SH-SY5Y (cell line): ENCODE measurements around the gene GPATCH2L.
A peak's percentile ranks its signal among the peaks of the same experiment; 100 is the strongest.

Source experiments
- GATA2 ChIP-seq: IDR thresholded peaks from 2 replicates; pipeline ENCODE4 v1.6.1; 2011; ENCODE audit warnings: mild to moderate bottlenecking, low read depth, low read length
- GATA3 ChIP-seq: IDR thresholded peaks from 2 replicates; pipeline ENCODE4 v1.6.1; 2011; ENCODE audit warnings: low read depth, mild to moderate bottlenecking, low read length, moderate library complexity

The GPATCH2L gene

DNA sequence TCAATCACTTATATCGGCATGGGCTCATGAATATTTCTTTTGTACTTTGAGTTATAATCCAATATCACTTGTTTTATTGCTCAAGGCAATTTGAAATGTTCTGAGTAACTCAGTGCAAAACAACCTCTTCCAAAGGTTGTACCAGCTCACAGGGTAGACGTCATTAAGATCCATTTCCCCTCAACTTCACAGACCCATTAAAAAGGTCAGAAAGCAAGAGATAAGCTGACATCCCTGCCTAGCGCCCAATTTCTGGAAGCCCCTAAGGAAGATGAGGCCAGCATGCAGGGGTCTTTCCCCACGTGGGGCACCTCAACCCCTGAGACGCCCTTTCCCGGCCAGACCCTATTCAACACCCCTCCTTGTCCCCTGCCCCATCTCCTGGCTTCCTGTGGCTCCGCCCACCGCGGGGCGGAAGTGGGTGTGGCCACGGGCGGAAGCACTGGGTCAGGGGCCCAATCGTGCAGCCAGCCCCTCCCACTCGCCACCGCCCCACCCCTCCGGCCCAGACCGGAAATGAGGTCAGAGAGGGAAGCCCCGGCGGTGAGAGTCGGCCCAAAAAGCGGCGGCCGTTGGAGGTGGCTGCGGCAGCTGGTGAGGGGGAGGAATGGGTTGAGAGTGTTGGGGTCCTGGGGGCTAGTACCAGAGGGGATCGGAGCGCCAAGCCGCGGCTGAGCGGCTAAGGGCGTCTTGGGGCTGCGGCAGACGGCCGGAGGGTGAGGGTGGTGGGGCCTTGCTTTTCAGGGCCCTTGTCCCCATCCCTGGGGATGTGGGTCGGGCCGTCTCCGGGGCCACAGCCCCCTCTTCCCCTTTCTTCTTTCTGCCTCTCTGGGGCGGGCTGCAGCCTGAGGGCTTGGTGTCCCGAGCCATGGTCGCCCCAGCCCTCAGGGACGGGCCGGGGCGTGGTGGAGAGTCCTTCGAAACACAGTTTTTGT, at the start of gene GPATCH2L:
TSS of gene GPATCH2L (plus strand) at position 525 of the 935 bp plus-strand sequence. CDS start 2,442 bp downstream, outside the sequence.
- no peak for TF ChIP-seq GATA3
- no peak for TF ChIP-seq GATA2

DNA sequence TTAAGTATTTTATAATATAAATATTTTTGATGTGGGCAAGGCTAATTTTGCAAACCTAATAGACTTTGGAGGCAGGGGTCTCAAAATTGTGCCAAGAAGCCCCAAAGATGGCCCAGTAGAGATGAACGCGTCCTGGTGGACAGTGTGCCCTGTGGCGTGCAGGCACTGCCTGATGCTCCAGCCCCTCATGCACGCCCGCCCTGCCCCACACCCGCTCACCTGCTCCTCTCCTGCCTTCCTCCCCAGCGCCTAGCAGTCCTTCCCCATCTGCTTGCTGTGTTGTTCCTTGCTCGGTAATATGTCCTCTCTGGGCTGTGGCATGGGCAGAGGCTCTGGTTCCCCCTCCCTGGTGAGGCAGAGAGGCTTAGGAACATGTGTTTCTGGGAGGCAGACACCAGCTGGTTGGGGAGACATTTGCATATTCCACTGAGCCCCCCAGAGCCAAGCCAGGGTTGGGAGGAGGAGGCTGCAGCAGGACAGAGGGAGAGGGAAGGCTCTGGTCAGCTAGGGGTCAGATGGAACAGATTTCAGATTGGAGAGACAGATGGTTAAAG, 46.8 kb upstream of the GPATCH2L start:
- no peak for TF ChIP-seq GATA3
- TF ChIP-seq GATA2, result no peak

GRCh38 chr14:76106188-76106587, 45.5 kb upstream of the GPATCH2L start:
- no peak for TF ChIP-seq GATA2
- no peak for TF ChIP-seq GATA3

- no peak for TF ChIP-seq GATA3
Measured at GRCh38 chr14:76109087-76109880, 42.4 kb upstream of the GPATCH2L start.

- TF ChIP-seq GATA3 (no peak), GATA2 (no peak)
Measured at GRCh38 chr14:76112889-76113624, 38.7 kb upstream of the GPATCH2L start.

- no peak for TF ChIP-seq GATA3
- TF ChIP-seq GATA2, result no peak
Measured at GRCh38 chr14:76113691-76114090, 38.0 kb upstream of the GPATCH2L start.

GRCh38 chr14:76115010-76115422, 36.7 kb upstream of the GPATCH2L start:
- TF ChIP-seq GATA3 (no peak), GATA2 (no peak)

DNA sequence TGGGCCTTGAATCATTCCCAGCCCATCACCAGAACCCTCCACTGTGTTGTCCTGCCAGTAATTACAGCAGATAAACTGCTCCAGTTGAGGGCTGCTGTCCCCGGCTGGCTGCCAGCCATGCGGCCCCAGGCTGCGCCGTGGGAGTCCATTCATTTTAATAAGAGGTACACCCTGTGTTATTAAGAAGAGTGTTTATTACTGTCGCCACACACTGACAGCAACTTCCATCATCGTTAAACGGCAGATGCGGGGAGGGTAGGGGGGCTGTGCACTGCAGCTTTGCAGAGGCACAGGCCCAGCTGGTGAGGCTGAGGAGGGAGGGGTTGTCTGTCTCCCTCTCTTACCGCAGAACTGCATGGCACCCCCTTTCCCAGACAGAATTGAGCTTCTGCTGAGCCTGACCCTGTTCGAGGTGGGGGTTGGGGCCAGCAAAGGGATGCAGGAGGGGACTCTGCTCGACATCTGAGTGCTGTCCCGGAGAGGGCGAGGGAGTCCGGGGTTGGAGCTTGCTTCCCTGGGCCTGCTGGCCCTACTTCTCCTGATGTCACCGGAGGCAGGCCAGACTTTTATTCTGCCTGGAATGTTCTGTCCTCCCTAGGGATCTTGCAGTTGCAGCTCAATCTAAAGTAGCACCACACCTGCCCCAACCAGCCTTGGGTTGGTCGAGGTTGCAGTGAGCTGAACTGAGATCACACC, 33.8 kb upstream of the GPATCH2L start:
- peak; percentile 76 for TF ChIP-seq GATA2
- TF ChIP-seq GATA3, result no peak

DNA sequence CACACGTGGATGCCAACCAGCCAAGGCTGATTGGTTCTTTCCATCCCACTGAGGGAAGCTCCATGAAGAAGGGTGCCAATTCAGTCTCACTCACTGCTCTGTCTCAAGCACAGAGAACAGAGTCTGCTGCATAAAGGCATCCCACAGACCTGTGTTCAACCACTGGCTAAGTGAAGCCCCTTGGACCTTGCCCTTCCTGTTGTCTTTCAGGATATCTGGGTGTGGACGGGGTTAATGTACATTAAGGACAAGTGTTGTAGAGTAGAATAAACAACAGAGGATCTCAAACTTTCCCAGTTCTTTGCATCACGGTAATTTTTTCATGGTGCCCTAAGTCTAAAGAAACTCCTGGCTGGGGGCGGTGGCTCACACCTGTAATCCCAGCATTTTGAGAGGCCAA, 33.1 kb upstream of the GPATCH2L start:
- TF ChIP-seq GATA3 (no peak), GATA2 (no peak)

DNA sequence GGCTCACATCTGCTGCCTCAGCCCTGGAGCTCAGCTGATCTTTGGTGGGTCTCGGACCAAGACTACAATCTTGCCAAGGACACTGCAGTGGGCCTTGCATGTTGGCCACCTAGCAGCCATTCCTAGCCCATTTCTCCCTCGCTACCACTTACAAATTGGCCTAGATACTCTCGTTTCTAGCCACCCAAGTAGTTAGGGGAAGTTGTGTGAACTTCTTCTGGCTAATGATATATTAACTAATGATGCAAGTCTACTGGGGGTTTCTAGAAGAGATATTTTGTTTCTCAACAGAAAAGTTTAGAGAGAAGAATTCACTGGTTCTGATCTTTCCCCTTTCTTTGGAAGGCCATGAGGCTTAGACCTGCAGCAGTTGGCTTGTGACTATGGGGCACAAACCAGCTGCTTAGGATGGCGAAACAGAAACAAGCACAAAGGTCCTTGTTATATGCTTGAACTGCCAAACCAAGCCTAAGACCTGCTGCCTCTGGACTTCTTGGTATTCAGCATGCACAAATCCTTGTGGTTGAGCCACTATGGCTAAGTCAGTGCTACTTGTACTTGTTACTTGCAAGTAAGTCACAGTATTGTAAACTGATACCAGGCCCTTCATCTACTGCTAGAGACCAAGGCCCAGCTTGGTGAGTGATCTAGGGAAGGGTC, 30.5 kb upstream of the GPATCH2L start:
- TF ChIP-seq GATA2, result no peak
- TF ChIP-seq GATA3, result no peak

DNA sequence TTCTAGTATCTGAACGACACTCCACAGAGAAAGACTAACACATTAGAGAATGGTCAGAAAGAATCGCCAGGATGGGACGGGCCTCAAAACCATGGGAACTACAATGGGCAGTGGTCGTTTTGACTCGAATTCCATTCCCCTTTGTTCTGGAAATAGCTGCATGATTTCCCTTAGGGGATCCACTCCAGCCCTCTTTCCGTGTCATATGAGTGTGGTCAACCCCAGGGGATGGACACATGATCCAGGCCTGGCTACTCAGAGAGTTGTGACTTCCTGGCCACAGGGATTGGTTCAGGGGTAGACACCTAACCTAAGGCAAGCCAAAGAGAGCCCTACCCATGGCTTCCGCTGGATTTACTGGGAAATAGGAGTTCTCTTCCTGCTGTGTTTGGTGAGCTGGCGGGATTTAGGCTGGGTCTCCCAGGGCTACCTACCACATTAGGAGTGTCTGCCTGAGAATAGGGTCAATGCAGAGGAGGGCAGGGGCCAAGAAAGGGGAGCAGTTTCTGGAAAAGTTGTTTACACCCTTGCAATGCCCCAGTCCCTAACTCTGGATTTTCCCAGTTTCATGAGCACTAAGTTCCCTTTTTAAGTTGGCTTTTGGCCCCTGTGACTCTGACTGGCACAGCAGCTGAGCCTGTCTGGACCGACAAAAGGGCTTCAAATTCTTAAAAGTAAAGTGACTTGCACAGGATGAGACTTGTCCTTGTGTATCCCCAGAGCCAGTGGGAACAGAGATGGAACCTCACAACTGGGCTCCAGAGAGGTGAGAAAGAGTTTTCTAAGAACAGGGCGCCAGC, 28.1 kb upstream of the GPATCH2L start:
- TF ChIP-seq GATA3 (no peak), GATA2 (no peak)

DNA sequence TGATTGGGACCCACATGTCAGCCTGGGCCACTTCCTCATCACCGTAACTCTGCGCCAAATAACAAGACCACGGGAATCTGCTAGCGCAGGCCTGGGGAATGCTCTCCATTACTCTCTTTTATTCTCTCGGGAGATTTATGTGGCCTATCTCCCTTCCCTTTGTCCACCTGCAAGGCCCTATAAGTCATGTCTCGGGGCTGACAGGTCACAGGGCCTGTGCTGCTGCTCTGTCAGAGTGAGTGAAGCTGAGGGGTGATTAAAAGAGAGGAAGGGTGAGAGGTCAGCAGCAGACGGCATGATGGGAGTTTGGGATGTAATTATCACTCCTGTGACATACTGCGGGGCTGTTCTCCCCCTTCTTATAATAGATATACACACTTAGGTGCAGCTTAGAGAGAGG, 26.2 kb upstream of the GPATCH2L start:
- TF ChIP-seq GATA3 (no peak), GATA2 (no peak)
